RWPE1 (cell line): Measurements from ENCODE around the gene ARHGEF4.

ENCODE experiments used
- CTCF ChIA-PET: fragments of 350-600 bp; sonication (Branson Sonifier 250); formaldehyde crosslinking; extraction: SDS; loops from one replicate; lab custom pipeline; 2021; lab: Yijun Ruan, JAX
- POLR2A ChIA-PET: fragments of 400-600 bp; formaldehyde crosslinking; extraction: SDS; loops from one replicate; lab custom pipeline; 2020; ENCODE audit warnings: antibody characterized with exemption; ENCODE audit not compliant: low non-redundant PET; lab: Yijun Ruan, JAX
- DNase-seq: peaks from one replicate; pipeline ENCODE4 v3.0.0; 2012; ENCODE audit warnings: low spot score
- H3K27ac ChIP-seq: fragments of 450-650 bp; 2 replicates; pipeline ENCODE4 v1.5.1; 2017
- TF ChIP-seq, protein P1 (sequence below): fragments of 450-650 bp; conservative IDR thresholded peaks from 2 replicates; pipeline ENCODE4 v1.5.1; 2017; ENCODE audit warnings: low read depth, mild to moderate bottlenecking

The ARHGEF4 gene

GRCh38 chr2:130836501-130837174 lies at the start of gene ARHGEF4:
Gene ARHGEF4 (plus strand): TSS chr2:130836914. CDS start chr2:130836954, 40 bp downstream.
- peak; percentile 75 for DNase-seq
- POLR2A ChIA-PET = no interaction called here
- TF ChIP-seq, protein P1, sequence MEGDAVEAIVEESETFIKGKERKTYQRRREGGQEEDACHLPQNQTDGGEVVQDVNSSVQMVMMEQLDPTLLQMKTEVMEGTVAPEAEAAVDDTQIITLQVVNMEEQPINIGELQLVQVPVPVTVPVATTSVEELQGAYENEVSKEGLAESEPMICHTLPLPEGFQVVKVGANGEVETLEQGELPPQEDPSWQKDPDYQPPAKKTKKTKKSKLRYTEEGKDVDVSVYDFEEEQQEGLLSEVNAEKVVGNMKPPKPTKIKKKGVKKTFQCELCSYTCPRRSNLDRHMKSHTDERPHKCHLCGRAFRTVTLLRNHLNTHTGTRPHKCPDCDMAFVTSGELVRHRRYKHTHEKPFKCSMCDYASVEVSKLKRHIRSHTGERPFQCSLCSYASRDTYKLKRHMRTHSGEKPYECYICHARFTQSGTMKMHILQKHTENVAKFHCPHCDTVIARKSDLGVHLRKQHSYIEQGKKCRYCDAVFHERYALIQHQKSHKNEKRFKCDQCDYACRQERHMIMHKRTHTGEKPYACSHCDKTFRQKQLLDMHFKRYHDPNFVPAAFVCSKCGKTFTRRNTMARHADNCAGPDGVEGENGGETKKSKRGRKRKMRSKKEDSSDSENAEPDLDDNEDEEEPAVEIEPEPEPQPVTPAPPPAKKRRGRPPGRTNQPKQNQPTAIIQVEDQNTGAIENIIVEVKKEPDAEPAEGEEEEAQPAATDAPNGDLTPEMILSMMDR = no peak
- CTCF ChIA-PET = interaction anchor here (3.6 kb wide), 1 partner anchor 39 kb away, joined by 22 read pairs; no protein-coding TSS in a partner anchor
- H3K27ac ChIP-seq = peak within 1 kb of the TSS; percentile 84

DNA sequence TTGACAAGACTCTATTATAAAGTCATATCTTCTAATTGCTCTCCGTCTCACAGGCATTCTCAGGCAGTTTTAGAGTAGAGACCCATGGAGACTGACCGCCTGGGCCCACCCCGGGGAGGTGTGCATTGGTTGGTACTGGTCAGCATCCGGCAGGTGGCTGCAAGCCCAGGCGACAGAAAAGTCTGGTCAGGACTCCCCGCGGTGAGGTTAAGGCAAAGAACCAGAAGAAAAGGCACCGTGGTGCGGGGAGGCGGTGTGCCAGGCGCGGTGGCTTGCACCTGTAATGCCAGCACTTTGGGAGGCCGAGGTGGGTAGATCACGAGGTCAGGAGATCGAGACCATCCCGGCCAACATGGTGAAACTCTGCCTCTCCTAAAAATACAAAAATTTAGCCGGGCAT lies 48.9 kb upstream of the ARHGEF4 start:
- no peak for DNase-seq
- no peak overlapping the region for H3K27ac ChIP-seq
- TF ChIP-seq, protein P1 = no peak
- ChIA-PET POLR2A (no interaction called here), CTCF (no interaction called here)

DNA sequence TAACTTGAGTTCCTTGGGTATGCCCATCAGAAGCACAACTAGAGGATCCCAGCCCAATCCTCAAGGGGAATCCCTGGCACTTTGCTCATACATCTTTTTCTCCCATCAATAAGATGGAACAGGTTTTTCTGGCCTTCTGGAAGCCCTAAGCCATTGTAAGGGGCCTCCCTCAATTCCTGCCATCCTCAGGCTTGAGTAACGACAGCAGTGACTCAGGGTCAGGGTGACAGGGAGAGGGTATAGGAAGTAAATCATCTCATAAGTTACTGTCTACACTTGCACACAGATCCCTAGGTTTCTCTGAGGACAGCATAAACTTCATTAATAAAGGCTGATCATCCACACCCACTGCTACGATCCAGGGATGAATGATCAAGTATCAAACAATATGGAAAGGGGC lies 46.4 kb upstream of the ARHGEF4 start:
- TF ChIP-seq, protein P1 = no peak
- no peak overlapping the region for H3K27ac ChIP-seq
- ChIA-PET CTCF (no interaction called here), POLR2A (no interaction called here)
- DNase-seq = no peak

DNA sequence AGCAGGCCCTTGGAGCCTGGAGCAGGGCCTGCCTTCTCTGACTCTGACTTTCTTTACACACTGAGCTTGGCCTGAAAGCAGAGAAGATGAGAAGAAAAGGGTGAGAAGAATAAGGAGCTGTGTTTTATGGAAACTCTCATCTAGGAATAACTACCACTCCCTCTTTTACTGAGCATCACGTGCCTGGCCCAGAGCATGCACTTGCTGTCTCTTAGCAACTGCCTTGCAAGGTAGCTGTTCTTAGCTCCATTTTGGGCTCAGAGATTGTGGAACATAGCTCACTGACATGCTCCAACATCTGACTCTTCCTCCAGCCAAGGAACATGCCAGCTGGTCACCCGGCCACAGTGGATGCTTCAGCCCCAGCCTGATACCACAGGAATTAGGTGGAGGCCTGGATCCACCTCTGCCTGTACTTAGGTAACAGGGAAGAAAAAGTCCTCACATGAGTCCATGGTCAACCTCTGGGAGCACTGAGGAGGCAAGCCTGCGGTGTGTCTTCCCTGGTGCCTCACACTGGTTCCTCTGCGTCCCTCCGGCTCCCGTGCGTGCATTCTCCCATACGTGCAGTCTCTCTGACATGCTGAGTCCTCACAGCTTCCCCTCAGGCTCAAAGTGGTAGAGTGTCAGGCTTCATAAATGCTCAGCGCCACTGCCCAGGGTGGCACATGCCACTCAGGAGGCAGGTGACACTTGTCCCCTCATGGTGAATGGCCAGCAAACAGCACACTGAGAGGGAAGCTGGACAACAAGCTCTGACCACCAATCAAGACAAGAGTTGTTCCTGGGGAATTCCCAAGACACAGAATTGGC lies 45.7 kb upstream of the ARHGEF4 start:
- TF ChIP-seq, protein P1 = no peak
- CTCF ChIA-PET = no interaction called here
- POLR2A ChIA-PET = no interaction called here
- DNase-seq = no peak
- H3K27ac ChIP-seq = no peak overlapping the region

- TF ChIP-seq, protein P1 = no peak
- no peak for DNase-seq
- no peak overlapping the region for H3K27ac ChIP-seq
- ChIA-PET CTCF (no interaction called here), POLR2A (no interaction called here)
Measured at GRCh38 chr2:130791617-130791939, 45.1 kb upstream of the ARHGEF4 start.

- CTCF ChIA-PET = interaction anchor here (0.6 to 1.0 kb wide), 3 partner anchors 36 to 252 kb away, joined by 3 to 5 read pairs (median 3); no protein-coding TSS in a partner anchor
- no peak for DNase-seq
Measured at GRCh38 chr2:130795431-130795830, 41.3 kb upstream of the ARHGEF4 start.

More at GRCh38 chr2:130795431-130795830, 41.3 kb upstream of the ARHGEF4 start:
- no peak overlapping the region for H3K27ac ChIP-seq
- TF ChIP-seq, protein P1 = no peak
- POLR2A ChIA-PET = no interaction called here
